Adrenal gland (tissue), 5 donors: ENCODE results near the gene SLC26A1.

Experiments
- POLR2A ChIP-seq, 2 donors: fragments of 450-650 bp; IDR thresholded peaks; one replicate each; pipeline ENCODE4 v1.6.1; 2017; ENCODE audit warnings: antibody characterized with exemption in 2 of 2, mild to moderate bottlenecking in 2 of 2, moderate library complexity in 1 of 2
- TF ChIP-seq, protein P1 (sequence below), 6 experiments: fragments of 450-650 bp in 4 of 6; fragments of 200-600 bp in 2 of 6; sonication (generic) in 1 of 6; IDR thresholded peaks; 1 replicate in 5 of 6; 2 replicates in 1 of 6; pipeline versions ENCODE4 v1.5.1 to v1.8.0; 2016 to 2021; ENCODE audit warnings: antibody characterized with exemption in 6 of 6, mild to moderate bottlenecking in 2 of 6, moderate library complexity in 1 of 6
- donor health status: DM: no; HTN: no; CAD: no.

DNA sequence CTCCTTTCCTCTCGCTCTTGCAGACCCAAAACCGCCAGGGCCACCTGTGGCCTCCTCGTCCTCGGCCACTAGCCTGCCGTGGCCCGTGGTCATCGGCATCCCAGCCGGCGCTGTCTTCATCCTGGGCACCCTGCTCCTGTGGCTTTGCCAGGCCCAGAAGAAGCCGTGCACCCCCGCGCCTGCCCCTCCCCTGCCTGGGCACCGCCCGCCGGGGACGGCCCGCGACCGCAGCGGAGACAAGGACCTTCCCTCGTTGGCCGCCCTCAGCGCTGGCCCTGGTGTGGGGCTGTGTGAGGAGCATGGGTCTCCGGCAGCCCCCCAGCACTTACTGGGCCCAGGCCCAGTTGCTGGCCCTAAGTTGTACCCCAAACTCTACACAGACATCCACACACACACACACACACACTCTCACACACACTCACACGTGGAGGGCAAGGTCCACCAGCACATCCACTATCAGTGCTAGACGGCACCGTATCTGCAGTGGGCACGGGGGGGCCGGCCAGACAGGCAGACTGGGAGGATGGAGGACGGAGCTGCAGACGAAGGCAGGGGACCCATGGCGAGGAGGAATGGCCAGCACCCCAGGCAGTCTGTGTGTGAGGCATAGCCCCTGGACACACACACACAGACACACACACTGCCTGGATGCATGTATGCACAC lies 31.8 kb upstream of the SLC26A1 start:
- TF ChIP-seq, protein P1, sequence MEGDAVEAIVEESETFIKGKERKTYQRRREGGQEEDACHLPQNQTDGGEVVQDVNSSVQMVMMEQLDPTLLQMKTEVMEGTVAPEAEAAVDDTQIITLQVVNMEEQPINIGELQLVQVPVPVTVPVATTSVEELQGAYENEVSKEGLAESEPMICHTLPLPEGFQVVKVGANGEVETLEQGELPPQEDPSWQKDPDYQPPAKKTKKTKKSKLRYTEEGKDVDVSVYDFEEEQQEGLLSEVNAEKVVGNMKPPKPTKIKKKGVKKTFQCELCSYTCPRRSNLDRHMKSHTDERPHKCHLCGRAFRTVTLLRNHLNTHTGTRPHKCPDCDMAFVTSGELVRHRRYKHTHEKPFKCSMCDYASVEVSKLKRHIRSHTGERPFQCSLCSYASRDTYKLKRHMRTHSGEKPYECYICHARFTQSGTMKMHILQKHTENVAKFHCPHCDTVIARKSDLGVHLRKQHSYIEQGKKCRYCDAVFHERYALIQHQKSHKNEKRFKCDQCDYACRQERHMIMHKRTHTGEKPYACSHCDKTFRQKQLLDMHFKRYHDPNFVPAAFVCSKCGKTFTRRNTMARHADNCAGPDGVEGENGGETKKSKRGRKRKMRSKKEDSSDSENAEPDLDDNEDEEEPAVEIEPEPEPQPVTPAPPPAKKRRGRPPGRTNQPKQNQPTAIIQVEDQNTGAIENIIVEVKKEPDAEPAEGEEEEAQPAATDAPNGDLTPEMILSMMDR (IDR thresholded peaks at IDR 0.05) = no peak
- TF ChIP-seq POLR2A (IDR thresholded peaks at IDR 0.05) = no peak
